Activated naive CD4-positive, alpha-beta T cell treated with anti-CD3 and anti-CD28 coated beads, Interleukin-2, amount 50 U/mL, for 24 hours (primary cell): ENCODE results near the gene ETV7.

Experiments used
- H3K27ac Mint-ChIP-seq: one replicate; pipeline ENCODE4 v1.8.0; 2021; ENCODE audit warnings: mild to moderate bottlenecking, mixed read lengths
- H3K27me3 Mint-ChIP-seq: one replicate; pipeline ENCODE4 v1.8.0; 2021; ENCODE audit warnings: mixed read lengths
- H3K36me3 Mint-ChIP-seq: one replicate; pipeline ENCODE4 v1.8.0; 2021; ENCODE audit warnings: mixed read lengths
- H3K4me1 Mint-ChIP-seq: one replicate; pipeline ENCODE4 v1.8.0; 2021; ENCODE audit warnings: mixed read lengths
- H3K4me3 Mint-ChIP-seq: one replicate; pipeline ENCODE4 v1.8.0; 2021; ENCODE audit warnings: mild to moderate bottlenecking, mixed read lengths
- H3K9me3 Mint-ChIP-seq: one replicate; pipeline ENCODE4 v1.8.0; 2021; ENCODE audit warnings: mixed read lengths

Gene ETV7

GRCh38 chr6:36360241-36361054 is 27.0 kb downstream of the ETV7 start:
- Mint-ChIP-seq H3K9me3 (no peaks in the 10 kb centered on the region), H3K27ac (no peak overlapping the region), H3K36me3 (no peaks in the 10 kb centered on the region), H3K4me3 (no peak overlapping the region), H3K27me3 (no peaks in the 10 kb centered on the region), H3K4me1 (peaks cover 8% of the 10 kb centered on the region)

GRCh38 chr6:36358226-36358915 is 29.1 kb downstream of the ETV7 start:
- no peak overlapping the region for H3K27ac Mint-ChIP-seq
- no peak overlapping the region for H3K4me3 Mint-ChIP-seq
- H3K4me1 Mint-ChIP-seq, result peaks cover 8% of the 10 kb centered on the region
- H3K36me3 Mint-ChIP-seq, result peaks cover 2% of the 10 kb centered on the region
- H3K9me3 Mint-ChIP-seq, result no peaks in the 10 kb centered on the region
- no peaks in the 10 kb centered on the region for H3K27me3 Mint-ChIP-seq

GRCh38 chr6:36357872-36358225 is 29.6 kb downstream of the ETV7 start:
- peaks cover 2% of the 10 kb centered on the region for H3K36me3 Mint-ChIP-seq
- peaks cover 1% of the 10 kb centered on the region for H3K27me3 Mint-ChIP-seq
- H3K9me3 Mint-ChIP-seq, result peaks cover 3% of the 10 kb centered on the region
- H3K4me3 Mint-ChIP-seq, result no peak overlapping the region
- H3K4me1 Mint-ChIP-seq, result peaks cover 8% of the 10 kb centered on the region
- H3K27ac Mint-ChIP-seq, result no peak overlapping the region

GRCh38 chr6:36355819-36356218 is 31.6 kb downstream of the ETV7 start:
- Mint-ChIP-seq H3K27ac (no peak overlapping the region), H3K4me3 (no peak overlapping the region), H3K4me1 (peaks cover 6% of the 10 kb centered on the region), H3K36me3 (peaks cover 2% of the 10 kb centered on the region), H3K9me3 (peaks cover 5% of the 10 kb centered on the region), H3K27me3 (peaks cover 2% of the 10 kb centered on the region)

GRCh38 chr6:36353411-36353915 is 34.0 kb downstream of the ETV7 start:
- peaks cover 2% of the 10 kb centered on the region for H3K36me3 Mint-ChIP-seq
- H3K27me3 Mint-ChIP-seq, result peaks cover 2% of the 10 kb centered on the region
- H3K27ac Mint-ChIP-seq, result no peak overlapping the region
- H3K4me1 Mint-ChIP-seq, result peaks cover 5% of the 10 kb centered on the region
- no peak overlapping the region for H3K4me3 Mint-ChIP-seq
- peaks cover 5% of the 10 kb centered on the region for H3K9me3 Mint-ChIP-seq

GRCh38 chr6:36352477-36353157 is 34.9 kb downstream of the ETV7 start:
- Mint-ChIP-seq H3K4me3 (no peak overlapping the region), H3K9me3 (peaks cover 5% of the 10 kb centered on the region), H3K4me1 (peaks cover under 1% of the 10 kb centered on the region)

GRCh38 chr6:36350681-36351571 is 36.5 kb downstream of the ETV7 start:
- H3K36me3 Mint-ChIP-seq, result peaks cover 2% of the 10 kb centered on the region
- no peak overlapping the region for H3K27ac Mint-ChIP-seq
- no peak overlapping the region for H3K4me3 Mint-ChIP-seq
- H3K4me1 Mint-ChIP-seq, result no peaks in the 10 kb centered on the region
- H3K27me3 Mint-ChIP-seq, result peaks cover 2% of the 10 kb centered on the region
- peaks cover 5% of the 10 kb centered on the region for H3K9me3 Mint-ChIP-seq

More at GRCh38 chr6:36352477-36353157, 34.9 kb downstream of the ETV7 start:
- H3K36me3 Mint-ChIP-seq, result peaks cover 2% of the 10 kb centered on the region
- H3K27ac Mint-ChIP-seq, result no peak overlapping the region
- H3K27me3 Mint-ChIP-seq, result peaks cover 2% of the 10 kb centered on the region

GRCh38 chr6:36350082-36350481 is 37.4 kb downstream of the ETV7 start:
- H3K4me1 Mint-ChIP-seq, result no peaks in the 10 kb centered on the region
- peaks cover 5% of the 10 kb centered on the region for H3K9me3 Mint-ChIP-seq
- no peak overlapping the region for H3K4me3 Mint-ChIP-seq
- H3K36me3 Mint-ChIP-seq, result peaks cover 2% of the 10 kb centered on the region
- peaks cover 2% of the 10 kb centered on the region for H3K27me3 Mint-ChIP-seq
- no peak overlapping the region for H3K27ac Mint-ChIP-seq

- peaks cover 2% of the 10 kb centered on the region for H3K36me3 Mint-ChIP-seq
- H3K4me1 Mint-ChIP-seq, result no peaks in the 10 kb centered on the region
- peaks cover 2% of the 10 kb centered on the region for H3K27me3 Mint-ChIP-seq
- H3K4me3 Mint-ChIP-seq, result no peak overlapping the region
- H3K9me3 Mint-ChIP-seq, result peaks cover 5% of the 10 kb centered on the region
- H3K27ac Mint-ChIP-seq, result no peak overlapping the region
These were observed 38.2 kb downstream of the ETV7 start for GRCh38 chr6:36349240-36349639.

GRCh38 chr6:36347621-36348020 is 39.8 kb downstream of the ETV7 start:
- Mint-ChIP-seq H3K9me3 (no peaks in the 10 kb centered on the region), H3K27ac (no peak overlapping the region), H3K4me1 (no peaks in the 10 kb centered on the region), H3K27me3 (no peaks in the 10 kb centered on the region), H3K4me3 (no peak overlapping the region), H3K36me3 (no peaks in the 10 kb centered on the region)

GRCh38 chr6:36346486-36347273 is 40.8 kb downstream of the ETV7 start:
- H3K27me3 Mint-ChIP-seq, result no peaks in the 10 kb centered on the region
- H3K4me1 Mint-ChIP-seq, result no peaks in the 10 kb centered on the region
- H3K27ac Mint-ChIP-seq, result no peak overlapping the region
- no peak overlapping the region for H3K4me3 Mint-ChIP-seq
- H3K9me3 Mint-ChIP-seq, result no peaks in the 10 kb centered on the region
- H3K36me3 Mint-ChIP-seq, result no peaks in the 10 kb centered on the region

GRCh38 chr6:36345681-36346466 is 41.6 kb downstream of the ETV7 start:
- Mint-ChIP-seq H3K9me3 (no peaks in the 10 kb centered on the region), H3K27ac (no peak overlapping the region), H3K4me1 (peaks cover 2% of the 10 kb centered on the region), H3K27me3 (peaks cover under 1% of the 10 kb centered on the region), H3K4me3 (no peak overlapping the region), H3K36me3 (no peaks in the 10 kb centered on the region)

- Mint-ChIP-seq H3K4me1 (peaks cover 4% of the 10 kb centered on the region), H3K4me3 (no peak overlapping the region), H3K9me3 (no peaks in the 10 kb centered on the region), H3K36me3 (no peaks in the 10 kb centered on the region), H3K27ac (no peak overlapping the region), H3K27me3 (peaks cover 5% of the 10 kb centered on the region)
These were observed 44.3 kb downstream of the ETV7 start for GRCh38 chr6:36343109-36343680.
